Brain microvascular endothelial cell (primary cell): ENCODE measurements around the gene AR.
A peak's percentile ranks its signal among the peaks of the same experiment; 100 is the strongest.
"Not testable (repeated sequence)": the region's sequence is repeated elsewhere in the genome, so short reads cannot be mapped to it uniquely, and the experiment has no call there.

Experiments
- DNase-seq: peaks from one replicate; pipeline ENCODE4 v3.0.0-alpha.2; 2020
- H3K27ac ChIP-seq: fragments of 250-450 bp; sonication (Bioruptor Pico); 2 replicates; pipeline ENCODE4 v1.5.1; 2020; ENCODE audit warnings: mild to moderate bottlenecking, moderate library complexity
- H3K27me3 ChIP-seq: fragments of 250-450 bp; sonication (Bioruptor Pico); replicated peaks from 2 replicates; pipeline ENCODE4 v1.5.1; 2020; ENCODE audit warnings: mild to moderate bottlenecking
- H3K36me3 ChIP-seq: fragments of 250-450 bp; sonication (Bioruptor Pico); replicated peaks from 2 replicates; pipeline ENCODE4 v1.5.1; 2020; ENCODE audit warnings: mild to moderate bottlenecking
- H3K4me3 ChIP-seq: 2 replicates; pipeline ENCODE4 v1.5.1; 2011; ENCODE audit warnings: low read depth, mild to moderate bottlenecking, control low read depth, low read length, moderate library complexity
- CTCF ChIP-seq: IDR thresholded peaks from 2 replicates; pipeline ENCODE4 v1.5.1; 2011; ENCODE audit warnings: low read depth, mild to moderate bottlenecking, moderate library complexity, low read length, control low read depth, inconsistent platforms; ENCODE audit errors: missing control alignments
- in situ Hi-C: cut with HindIII; loops from 2 replicates; pipeline ENCODE4 v1.10.0; 2017; ENCODE audit warnings: low sequenced_read_pairs, low pct_ligation_motif_present

AR gene

GRCh38 chrX:67622053-67622585 is 78.3 kb downstream of the AR start:
- H3K27me3 ChIP-seq, result no peaks in the 10 kb centered on the region
- TF ChIP-seq CTCF, result no peak
- H3K36me3 ChIP-seq, result no peaks in the 10 kb centered on the region
- H3K4me3 ChIP-seq, result no peak overlapping the region
- in situ Hi-C loops, result no loop called here
- H3K27ac ChIP-seq, result no peak overlapping the region
- no peak for DNase-seq

DNA sequence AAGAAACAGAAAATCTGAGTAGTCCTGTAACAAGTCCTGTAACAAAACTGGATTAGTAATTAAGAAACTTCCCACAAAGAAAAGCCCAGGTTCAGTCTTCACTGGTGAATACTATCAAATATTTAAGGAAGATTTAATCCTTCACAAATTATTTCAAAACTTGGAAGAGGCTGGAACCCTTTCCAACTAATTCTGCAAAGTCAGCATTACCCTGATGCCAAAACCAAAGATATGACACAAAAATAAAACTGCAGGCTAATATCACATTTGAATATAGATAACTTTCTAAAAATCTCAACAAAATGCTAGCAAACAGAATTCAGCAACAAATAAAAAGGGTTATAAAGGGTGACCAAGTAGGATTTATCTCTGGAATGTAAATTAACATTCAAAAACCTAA is 80.5 kb downstream of the AR start:
- TF ChIP-seq CTCF, result no peak
- H3K4me3 ChIP-seq, result no peak overlapping the region
- H3K27me3 ChIP-seq, result no peaks in the 10 kb centered on the region
- no peak overlapping the region for H3K27ac ChIP-seq
- DNase-seq, result no peak
- in situ Hi-C loops, result no loop called here
- no peaks in the 10 kb centered on the region for H3K36me3 ChIP-seq

- Histone ChIP-seq H3K27ac (no peak overlapping the region), H3K36me3 (no peaks in the 10 kb centered on the region), H3K27me3 (no peaks in the 10 kb centered on the region), H3K4me3 (no peak overlapping the region)
- no peak for DNase-seq
- no peak for TF ChIP-seq CTCF
- in situ Hi-C loops, result no loop called here
These were observed 91.6 kb downstream of the AR start for GRCh38 chrX:67635424-67635823.

GRCh38 chrX:67636532-67636931 is 92.7 kb downstream of the AR start:
- DNase-seq, result peak; percentile 5
- in situ Hi-C loops, result no loop called here
- no peaks in the 10 kb centered on the region for H3K27me3 ChIP-seq
- H3K36me3 ChIP-seq, result no peaks in the 10 kb centered on the region
- H3K4me3 ChIP-seq, result no peak overlapping the region
- TF ChIP-seq CTCF, result no peak
- H3K27ac ChIP-seq, result no peak overlapping the region

- DNase-seq, H3K27me3 ChIP-seq, H3K27ac ChIP-seq, H3K4me3 ChIP-seq, in situ Hi-C loops, H3K36me3 ChIP-seq: not testable (repeated sequence)
These were observed 93.5 kb downstream of the AR start for GRCh38 chrX:67637293-67637692.

DNA sequence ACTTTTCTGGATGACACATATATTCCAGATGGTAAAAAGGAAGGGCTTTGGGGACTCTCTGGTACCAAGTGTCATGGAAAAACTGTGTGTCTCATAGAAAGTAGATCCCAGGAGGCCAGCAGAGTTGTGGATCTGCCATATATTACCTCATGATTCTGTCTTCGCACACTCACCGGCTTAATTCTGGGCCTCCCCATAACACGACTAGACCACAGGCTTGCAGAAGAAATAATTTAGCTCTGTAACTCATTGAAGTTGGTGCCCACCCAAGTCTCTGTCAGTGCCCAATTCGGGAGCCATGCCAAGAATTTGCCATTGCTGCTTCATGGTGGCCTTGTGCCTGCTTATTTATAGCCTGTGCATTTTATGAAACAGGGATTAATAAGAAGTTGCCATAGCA is 104.5 kb downstream of the AR start:
- H3K4me3 ChIP-seq, result no peak overlapping the region
- H3K36me3 ChIP-seq, result no peaks in the 10 kb centered on the region
- no peak for DNase-seq
- no peaks in the 10 kb centered on the region for H3K27me3 ChIP-seq
- in situ Hi-C loops, result no loop called here
- H3K27ac ChIP-seq, result no peak overlapping the region
- no peak for TF ChIP-seq CTCF
